Stimulated activated CD4-positive, alpha-beta T cell treated with anti-CD3 and anti-CD28 coated beads, Interleukin-1b, Interleukin-23, amount 100 ng/mL, for 1 hour (primary cell): Measurements from ENCODE around the gene SLC25A12.
"Not testable (repeated sequence)": the region's sequence is repeated elsewhere in the genome, so short reads cannot be mapped to it uniquely, and the experiment has no call there.

Experiments
- DNase-seq, 2 donors: peaks; one replicate each; pipeline ENCODE4 v3.0.0-alpha.2; 2020; ENCODE audit warnings: low read depth in 2 of 2

Gene SLC25A12

GRCh38 chr2:171893824-171894611 is at the start of gene SLC25A12:
Gene SLC25A12 (minus strand): TSS chr2:171894244. CDS start chr2:171894214, 30 bp downstream.
- DNase-seq = peak; percentile 27 to 39

- no peak for DNase-seq
Measured at GRCh38 chr2:171941316-171941699, 47.3 kb upstream of the SLC25A12 start.

GRCh38 chr2:171939743-171940071 is 45.7 kb upstream of the SLC25A12 start:
- DNase-seq = no peak

GRCh38 chr2:171939058-171939742 is 45.2 kb upstream of the SLC25A12 start:
- DNase-seq = no peak

- no peak for DNase-seq
Measured at GRCh38 chr2:171930385-171930784, 36.3 kb upstream of the SLC25A12 start.

GRCh38 chr2:171924170-171924942 is 30.3 kb upstream of the SLC25A12 start:
- DNase-seq = no peak

GRCh38 chr2:171923206-171923605 is 29.2 kb upstream of the SLC25A12 start:
- DNase-seq = no peak

GRCh38 chr2:171922230-171923022 is 28.4 kb upstream of the SLC25A12 start, which contains the start of gene HAT1:
Gene HAT1 (plus strand): TSS chr2:171922461. CDS start chr2:171922501, 40 bp downstream.
- peak; percentile 87 to 98 for DNase-seq

GRCh38 chr2:171921970-171922229 is 27.9 kb upstream of the SLC25A12 start:
- no peak for DNase-seq

GRCh38 chr2:171919453-171919852 is 25.4 kb upstream of the SLC25A12 start:
- DNase-seq = no peak

- DNase-seq = no peak
Measured at GRCh38 chr2:171913517-171913916, 19.5 kb upstream of the SLC25A12 start.

GRCh38 chr2:171910494-171910893 is 16.4 kb upstream of the SLC25A12 start:
- DNase-seq = no peak

GRCh38 chr2:171909266-171909665 is 15.2 kb upstream of the SLC25A12 start:
- no peak for DNase-seq

- DNase-seq = no peak
Measured at GRCh38 chr2:171908235-171908634, 14.2 kb upstream of the SLC25A12 start.

GRCh38 chr2:171902840-171903420 is 8.9 kb upstream of the SLC25A12 start:
- DNase-seq = no peak

- not testable (repeated sequence) for DNase-seq
Measured at GRCh38 chr2:171899623-171900282, 5.7 kb upstream of the SLC25A12 start.

GRCh38 chr2:171895786-171896185 is 1.7 kb upstream of the SLC25A12 start:
- no peak for DNase-seq

- no peak for DNase-seq
Measured at GRCh38 chr2:171894612-171894947, 536 bp upstream of the SLC25A12 start.

- DNase-seq = no peak
Measured at GRCh38 chr2:171893196-171893823, 734 bp downstream of the SLC25A12 start.

- no peak for DNase-seq
Measured at GRCh38 chr2:171889808-171890207, 4.2 kb downstream of the SLC25A12 start.

GRCh38 chr2:171889333-171889732 is 4.7 kb downstream of the SLC25A12 start:
- DNase-seq = no peak
